GM23338 (cell line): Measurements from ENCODE around the gene UTP4. TPM values are rescaled to one million over a fixed set of nuclear protein-coding genes. Genes with fewer than 3 reads are reported as not detected.

ENCODE experiments used
- ATAC-seq: fragments of 200-7000 bp; cut with Tn5 transposase; 3 replicates; pipeline ENCODE4 v1.9.1; 2020
- DNase-seq: peaks from one replicate; pipeline ENCODE4 v3.0.0-alpha.2; 2015; ENCODE audit warnings: low spot score
- H2AFZ ChIP-seq: fragments of 200-600 bp; sonication (generic); 2 replicates; pipeline ENCODE4 v1.8.0; 2016; ENCODE audit warnings: antibody characterized with exemption, mild to moderate bottlenecking, moderate library complexity
- H3F3A ChIP-seq: fragments of 200-600 bp; sonication (generic); replicated peaks from 2 replicates; pipeline ENCODE4 v1.8.0; 2017; ENCODE audit warnings: antibody characterized with exemption, mixed run types, low read depth
- H3K27ac ChIP-seq: fragments of 200-600 bp; sonication (generic); 2 replicates; pipeline ENCODE4 v1.6.1; 2016; ENCODE audit warnings: low read depth
- H3K27me3 ChIP-seq: fragments of 200-600 bp; sonication (generic); 2 replicates; pipeline ENCODE4 v1.8.0; 2016; ENCODE audit warnings: mild to moderate bottlenecking, mixed run types, moderate library complexity; ENCODE audit not compliant: insufficient read depth
- H3K36me3 ChIP-seq: fragments of 200-600 bp; sonication (generic); 2 replicates; pipeline ENCODE4 v1.8.0; 2016; ENCODE audit warnings: mild to moderate bottlenecking; ENCODE audit not compliant: insufficient read depth
- H3K4me1 ChIP-seq: fragments of 200-600 bp; sonication (generic); 2 replicates; pipeline ENCODE4 v1.8.0; 2016; ENCODE audit warnings: mild to moderate bottlenecking, moderate library complexity; ENCODE audit not compliant: insufficient read depth
- H3K4me2 ChIP-seq: fragments of 200-600 bp; sonication (generic); 2 replicates; pipeline ENCODE4 v1.7.1; 2017; ENCODE audit warnings: mixed run types
- H3K4me3 ChIP-seq: fragments of 200-600 bp; sonication (generic); 2 replicates; pipeline ENCODE4 v1.6.1; 2016; ENCODE audit warnings: mixed run types
- H3K79me2 ChIP-seq: fragments of 200-600 bp; sonication (generic); replicated peaks from 2 replicates; pipeline ENCODE4 v1.8.0; 2017; ENCODE audit warnings: mild to moderate bottlenecking; ENCODE audit not compliant: insufficient read depth
- H3K9me2 ChIP-seq: fragments of 200-600 bp; sonication (generic); 2 replicates; pipeline ENCODE4 v1.8.0; 2017; ENCODE audit not compliant: insufficient read depth
- H4K20me1 ChIP-seq: fragments of 200-600 bp; sonication (generic); replicated peaks from 2 replicates; pipeline ENCODE4 v1.8.0; 2017; ENCODE audit warnings: mild to moderate bottlenecking; ENCODE audit not compliant: insufficient read depth
- H3K27ac Mint-ChIP-seq: 2 replicates; pipeline ENCODE4 v1.8.0; 2020; ENCODE audit warnings: inconsistent platforms, mild to moderate bottlenecking, moderate library complexity, mixed read lengths
- H3K27me3 Mint-ChIP-seq: 3 replicates; pipeline ENCODE4 v1.8.0; 2022; ENCODE audit warnings: low read depth, mild to moderate bottlenecking, moderate library complexity, mixed read lengths, inconsistent platforms; ENCODE audit not compliant: insufficient read depth, poor library complexity
- H3K36me3 Mint-ChIP-seq: 3 replicates; pipeline ENCODE4 v1.8.0; 2021; ENCODE audit warnings: low read depth, mild to moderate bottlenecking, inconsistent platforms, moderate library complexity, mixed read lengths
- H3K4me1 Mint-ChIP-seq: 3 replicates; pipeline ENCODE4 v1.8.0; 2020; ENCODE audit warnings: mild to moderate bottlenecking, inconsistent platforms, mixed read lengths
- H3K4me3 Mint-ChIP-seq: 3 replicates; pipeline ENCODE4 v1.8.0; 2021; ENCODE audit warnings: moderate library complexity, mild to moderate bottlenecking, inconsistent platforms, mixed read lengths
- H3K9me3 Mint-ChIP-seq: 3 replicates; pipeline ENCODE4 v1.8.0; 2020; ENCODE audit warnings: moderate library complexity, mild to moderate bottlenecking, inconsistent platforms, mixed read lengths
- CREB1 ChIP-seq: fragments of 250-450 bp; sonication (Bioruptor Pico); IDR thresholded peaks from 2 replicates; pipeline ENCODE4 v1.5.0; 2020; ENCODE audit warnings: low read depth, mild to moderate bottlenecking, moderate library complexity
- JUNB ChIP-seq: IDR thresholded peaks from one replicate; pipeline ENCODE4 v1.6.1; 2016; ENCODE audit warnings: antibody characterized with exemption; ENCODE audit not compliant: unreplicated experiment
- NANOG ChIP-seq: IDR thresholded peaks from 2 replicates; pipeline ENCODE4 v1.6.1; 2016; ENCODE audit warnings: antibody characterized with exemption, borderline replicate concordance
- POLR2AphosphoS5 ChIP-seq: IDR thresholded peaks from 2 replicates; pipeline ENCODE4 v1.6.1; 2016; ENCODE audit warnings: antibody characterized with exemption, low read depth
- STAT1 ChIP-seq: IDR thresholded peaks from one replicate; pipeline ENCODE4 v1.6.1; 2016; ENCODE audit warnings: antibody characterized with exemption; ENCODE audit not compliant: unreplicated experiment
- ZNF114 ChIP-seq: fragments of 250-450 bp; sonication (Bioruptor Pico); IDR thresholded peaks from 2 replicates; pipeline ENCODE4 v1.5.0; 2020; ENCODE audit warnings: mild to moderate bottlenecking, moderate library complexity
- ZNF331 ChIP-seq: fragments of 250-450 bp; sonication (Bioruptor Pico); IDR thresholded peaks from 2 replicates; pipeline ENCODE4 v1.5.0; 2020; ENCODE audit warnings: low read depth, mild to moderate bottlenecking, moderate library complexity
- polyA plus RNA-seq: library from polyadenylated mRNA; unstranded; fragments of >200 nt; fragmentation: Nextera tagmentation; extraction: Ambion mirVana; gene quantifications from 2 replicates; pipeline ENCODE4 v1.2.1, GENCODE V29; 2016
- total RNA-seq: library from RNA; depleted of rRNA; stranded (reverse); fragments of >200 nt; shearing (Covaris generic); gene quantifications from 2 replicates; pipeline ENCODE4 v1.2.3, GENCODE V29; 2014
- TF ChIP-seq, protein P1 (sequence below), 2 experiments: fragments of 200-600 bp in 1 of 2; sonication (generic) in 1 of 2; conservative IDR thresholded peaks; 2 replicates each; pipeline versions ENCODE4 v1.5.1 to v1.6.1; 2016 to 2017; ENCODE audit warnings: antibody characterized with exemption in 2 of 2, low read depth in 2 of 2, mild to moderate bottlenecking in 2 of 2, moderate library complexity in 1 of 2
- TF ChIP-seq, protein P2 (sequence below): fragments of 250-450 bp; sonication (Bioruptor Pico); IDR thresholded peaks from 2 replicates; pipeline ENCODE4 v1.5.0; 2020; ENCODE audit warnings: mild to moderate bottlenecking, moderate library complexity
- TF ChIP-seq, protein P3 (sequence below): IDR thresholded peaks from 2 replicates; pipeline ENCODE4 v1.6.1; 2016; ENCODE audit warnings: antibody characterized with exemption

UTP4 gene
- total and polyA plus RNA-seq, 2 experiments from 2014 or later: 63.2 to 66.6 TPM

DNA sequence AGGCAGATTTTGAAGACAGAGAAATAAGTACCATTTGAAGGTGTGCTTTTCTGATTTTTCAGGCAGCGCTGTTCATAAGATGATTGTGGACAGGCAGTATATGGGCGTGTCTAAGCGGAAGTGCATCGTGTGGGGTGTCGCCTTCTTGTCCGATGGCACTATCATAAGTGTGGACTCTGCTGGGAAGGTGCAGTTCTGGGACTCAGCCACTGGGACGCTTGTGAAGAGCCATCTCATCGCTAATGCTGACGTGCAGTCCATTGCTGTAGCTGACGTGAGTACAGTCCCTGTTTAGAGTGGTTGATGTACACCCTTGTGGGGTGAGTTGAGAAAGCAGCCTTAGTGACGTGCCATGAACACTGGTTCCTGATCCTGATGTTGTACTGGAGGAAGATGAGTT is 10.7 kb downstream of the UTP4 start:
- Mint-ChIP-seq H3K36me3 (peaks cover 83% of the 10 kb centered on the region), H3K9me3 (no peaks in the 10 kb centered on the region), H3K4me3 (no peak overlapping the region), H3K4me1 (no peaks in the 10 kb centered on the region), H3K27me3 (no peaks in the 10 kb centered on the region), H3K27ac (no peak overlapping the region)
- ATAC-seq (no peak), DNase-seq (no peak)
- Histone ChIP-seq H3K4me1 (no peaks in the 10 kb centered on the region), H3K36me3 (peaks cover 77% of the 10 kb centered on the region), H3K4me2 (no peak overlapping the region), H2AFZ (no peak overlapping the region), H3K9me2 (no peaks in the 10 kb centered on the region), H3K4me3 (no peak overlapping the region), H4K20me1 (peaks cover 21% of the 10 kb centered on the region), H3K27ac (no peak overlapping the region), H3K79me2 (peaks cover 69% of the 10 kb centered on the region), H3F3A (peaks cover 30% of the 10 kb centered on the region), H3K27me3 (no peaks in the 10 kb centered on the region)
- TF ChIP-seq, protein P1, sequence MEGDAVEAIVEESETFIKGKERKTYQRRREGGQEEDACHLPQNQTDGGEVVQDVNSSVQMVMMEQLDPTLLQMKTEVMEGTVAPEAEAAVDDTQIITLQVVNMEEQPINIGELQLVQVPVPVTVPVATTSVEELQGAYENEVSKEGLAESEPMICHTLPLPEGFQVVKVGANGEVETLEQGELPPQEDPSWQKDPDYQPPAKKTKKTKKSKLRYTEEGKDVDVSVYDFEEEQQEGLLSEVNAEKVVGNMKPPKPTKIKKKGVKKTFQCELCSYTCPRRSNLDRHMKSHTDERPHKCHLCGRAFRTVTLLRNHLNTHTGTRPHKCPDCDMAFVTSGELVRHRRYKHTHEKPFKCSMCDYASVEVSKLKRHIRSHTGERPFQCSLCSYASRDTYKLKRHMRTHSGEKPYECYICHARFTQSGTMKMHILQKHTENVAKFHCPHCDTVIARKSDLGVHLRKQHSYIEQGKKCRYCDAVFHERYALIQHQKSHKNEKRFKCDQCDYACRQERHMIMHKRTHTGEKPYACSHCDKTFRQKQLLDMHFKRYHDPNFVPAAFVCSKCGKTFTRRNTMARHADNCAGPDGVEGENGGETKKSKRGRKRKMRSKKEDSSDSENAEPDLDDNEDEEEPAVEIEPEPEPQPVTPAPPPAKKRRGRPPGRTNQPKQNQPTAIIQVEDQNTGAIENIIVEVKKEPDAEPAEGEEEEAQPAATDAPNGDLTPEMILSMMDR (conservative IDR thresholded peaks at IDR 0.05; ENCODE audit: low read depth in 2 of 2): no peak
- no peak for TF ChIP-seq STAT1
- TF ChIP-seq, protein P2, sequence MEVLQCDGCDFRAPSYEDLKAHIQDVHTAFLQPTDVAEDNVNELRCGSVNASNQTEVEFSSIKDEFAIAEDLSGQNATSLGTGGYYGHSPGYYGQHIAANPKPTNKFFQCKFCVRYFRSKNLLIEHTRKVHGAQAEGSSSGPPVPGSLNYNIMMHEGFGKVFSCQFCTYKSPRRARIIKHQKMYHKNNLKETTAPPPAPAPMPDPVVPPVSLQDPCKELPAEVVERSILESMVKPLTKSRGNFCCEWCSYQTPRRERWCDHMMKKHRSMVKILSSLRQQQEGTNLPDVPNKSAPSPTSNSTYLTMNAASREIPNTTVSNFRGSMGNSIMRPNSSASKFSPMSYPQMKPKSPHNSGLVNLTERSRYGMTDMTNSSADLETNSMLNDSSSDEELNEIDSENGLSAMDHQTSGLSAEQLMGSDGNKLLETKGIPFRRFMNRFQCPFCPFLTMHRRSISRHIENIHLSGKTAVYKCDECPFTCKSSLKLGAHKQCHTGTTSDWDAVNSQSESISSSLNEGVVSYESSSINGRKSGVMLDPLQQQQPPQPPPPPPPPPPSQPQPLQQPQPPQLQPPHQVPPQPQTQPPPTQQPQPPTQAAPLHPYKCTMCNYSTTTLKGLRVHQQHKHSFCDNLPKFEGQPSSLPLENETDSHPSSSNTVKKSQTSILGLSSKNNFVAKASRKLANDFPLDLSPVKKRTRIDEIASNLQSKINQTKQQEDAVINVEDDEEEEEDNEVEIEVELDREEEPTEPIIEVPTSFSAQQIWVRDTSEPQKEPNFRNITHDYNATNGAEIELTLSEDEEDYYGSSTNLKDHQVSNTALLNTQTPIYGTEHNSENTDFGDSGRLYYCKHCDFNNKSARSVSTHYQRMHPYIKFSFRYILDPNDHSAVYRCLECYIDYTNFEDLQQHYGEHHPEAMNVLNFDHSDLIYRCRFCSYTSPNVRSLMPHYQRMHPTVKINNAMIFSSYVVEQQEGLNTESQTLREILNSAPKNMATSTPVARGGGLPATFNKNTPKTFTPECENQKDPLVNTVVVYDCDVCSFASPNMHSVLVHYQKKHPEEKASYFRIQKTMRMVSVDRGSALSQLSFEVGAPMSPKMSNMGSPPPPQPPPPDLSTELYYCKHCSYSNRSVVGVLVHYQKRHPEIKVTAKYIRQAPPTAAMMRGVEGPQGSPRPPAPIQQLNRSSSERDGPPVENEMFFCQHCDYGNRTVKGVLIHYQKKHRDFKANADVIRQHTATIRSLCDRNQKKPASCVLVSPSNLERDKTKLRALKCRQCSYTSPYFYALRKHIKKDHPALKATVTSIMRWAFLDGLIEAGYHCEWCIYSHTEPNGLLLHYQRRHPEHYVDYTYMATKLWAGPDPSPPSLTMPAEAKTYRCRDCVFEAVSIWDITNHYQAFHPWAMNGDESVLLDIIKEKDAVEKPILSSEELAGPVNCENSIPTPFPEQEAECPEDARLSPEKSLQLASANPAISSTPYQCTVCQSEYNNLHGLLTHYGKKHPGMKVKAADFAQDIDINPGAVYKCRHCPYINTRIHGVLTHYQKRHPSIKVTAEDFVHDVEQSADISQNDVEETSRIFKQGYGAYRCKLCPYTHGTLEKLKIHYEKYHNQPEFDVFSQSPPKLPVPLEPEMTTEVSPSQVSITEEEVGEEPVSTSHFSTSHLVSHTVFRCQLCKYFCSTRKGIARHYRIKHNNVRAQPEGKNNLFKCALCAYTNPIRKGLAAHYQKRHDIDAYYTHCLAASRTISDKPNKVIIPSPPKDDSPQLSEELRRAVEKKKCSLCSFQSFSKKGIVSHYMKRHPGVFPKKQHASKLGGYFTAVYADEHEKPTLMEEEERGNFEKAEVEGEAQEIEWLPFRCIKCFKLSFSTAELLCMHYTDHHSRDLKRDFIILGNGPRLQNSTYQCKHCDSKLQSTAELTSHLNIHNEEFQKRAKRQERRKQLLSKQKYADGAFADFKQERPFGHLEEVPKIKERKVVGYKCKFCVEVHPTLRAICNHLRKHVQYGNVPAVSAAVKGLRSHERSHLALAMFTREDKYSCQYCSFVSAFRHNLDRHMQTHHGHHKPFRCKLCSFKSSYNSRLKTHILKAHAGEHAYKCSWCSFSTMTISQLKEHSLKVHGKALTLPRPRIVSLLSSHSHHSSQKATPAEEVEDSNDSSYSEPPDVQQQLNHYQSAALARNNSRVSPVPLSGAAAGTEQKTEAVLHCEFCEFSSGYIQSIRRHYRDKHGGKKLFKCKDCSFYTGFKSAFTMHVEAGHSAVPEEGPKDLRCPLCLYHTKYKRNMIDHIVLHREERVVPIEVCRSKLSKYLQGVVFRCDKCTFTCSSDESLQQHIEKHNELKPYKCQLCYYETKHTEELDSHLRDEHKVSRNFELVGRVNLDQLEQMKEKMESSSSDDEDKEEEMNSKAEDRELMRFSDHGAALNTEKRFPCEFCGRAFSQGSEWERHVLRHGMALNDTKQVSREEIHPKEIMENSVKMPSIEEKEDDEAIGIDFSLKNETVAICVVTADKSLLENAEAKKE (CRISPR knock-in tag): no peak
- TF ChIP-seq, protein P3, sequence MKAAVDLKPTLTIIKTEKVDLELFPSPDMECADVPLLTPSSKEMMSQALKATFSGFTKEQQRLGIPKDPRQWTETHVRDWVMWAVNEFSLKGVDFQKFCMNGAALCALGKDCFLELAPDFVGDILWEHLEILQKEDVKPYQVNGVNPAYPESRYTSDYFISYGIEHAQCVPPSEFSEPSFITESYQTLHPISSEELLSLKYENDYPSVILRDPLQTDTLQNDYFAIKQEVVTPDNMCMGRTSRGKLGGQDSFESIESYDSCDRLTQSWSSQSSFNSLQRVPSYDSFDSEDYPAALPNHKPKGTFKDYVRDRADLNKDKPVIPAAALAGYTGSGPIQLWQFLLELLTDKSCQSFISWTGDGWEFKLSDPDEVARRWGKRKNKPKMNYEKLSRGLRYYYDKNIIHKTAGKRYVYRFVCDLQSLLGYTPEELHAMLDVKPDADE: no peak
- no peak for TF ChIP-seq ZNF114
- TF ChIP-seq POLR2AphosphoS5: no peak
- TF ChIP-seq CREB1 (CRISPR knock-in tag): no peak
- TF ChIP-seq NANOG: no peak
- TF ChIP-seq ZNF331 (CRISPR knock-in tag): no peak
- TF ChIP-seq JUNB: no peak
